ENCODE data around the gene EFL1.
"Not testable (repeated sequence)": the region's sequence is repeated elsewhere in the genome, so short reads cannot be mapped to it uniquely, and the experiment has no call there.

GRCh38 chr15:82282386-82282785 lies 19.9 kb upstream of the EFL1 start:
- TF ChIP-seq CTCF, POLR2A (IDR thresholded peaks at IDR 0.05): not testable (repeated sequence)

Measured in uterus (tissue), 2 donors.